Measurements from ENCODE around the gene UBB. TPM values are rescaled to one million over a fixed set of nuclear protein-coding genes. Genes with fewer than 3 reads are reported as not detected.

The UBB gene
- total and polyA plus RNA-seq, 9 of the 15 experiments (the other 6 are each of a cell fraction or from before 2014, with no cell fraction given), result 1,069 to 4,143 (median 1,696) TPM

DNA sequence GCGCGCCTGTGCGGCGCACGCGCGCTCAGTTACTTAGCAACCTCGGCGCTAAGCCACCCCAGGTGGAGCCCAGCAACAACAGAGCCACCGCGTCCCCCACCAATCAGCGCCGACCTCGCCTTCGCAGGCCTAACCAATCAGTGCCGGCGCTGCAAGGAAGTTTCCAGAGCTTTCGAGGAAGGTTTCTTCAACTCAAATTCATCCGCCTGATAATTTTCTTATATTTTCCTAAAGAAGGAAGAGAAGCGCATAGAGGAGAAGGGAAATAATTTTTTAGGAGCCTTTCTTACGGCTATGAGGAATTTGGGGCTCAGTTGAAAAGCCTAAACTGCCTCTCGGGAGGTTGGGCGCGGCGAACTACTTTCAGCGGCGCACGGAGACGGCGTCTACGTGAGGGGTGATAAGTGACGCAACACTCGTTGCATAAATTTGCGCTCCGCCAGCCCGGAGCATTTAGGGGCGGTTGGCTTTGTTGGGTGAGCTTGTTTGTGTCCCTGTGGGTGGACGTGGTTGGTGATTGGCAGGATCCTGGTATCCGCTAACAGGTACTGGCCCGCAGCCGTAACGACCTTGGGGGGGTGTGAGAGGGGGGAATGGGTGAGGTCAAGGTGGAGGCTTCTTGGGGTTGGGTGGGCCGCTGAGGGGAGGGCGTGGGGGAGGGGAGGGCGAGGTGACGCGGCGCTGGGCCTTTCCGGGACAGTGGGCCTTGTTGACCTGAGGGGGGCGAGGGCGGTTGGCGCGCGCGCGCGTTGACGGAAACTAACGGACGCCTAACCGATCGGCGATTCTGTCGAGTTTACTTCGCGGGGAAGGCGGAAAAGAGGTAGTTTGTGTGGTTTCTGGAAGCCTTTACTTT, at the start of gene UBB (continued):
- peak; percentile 26; the same call in 1 of the 2 replicates for TF ChIP-seq CTBP1 (IDR thresholded peaks at IDR 0.05; ENCODE audit: borderline replicate concordance)
- TF ChIP-seq, protein P1, sequence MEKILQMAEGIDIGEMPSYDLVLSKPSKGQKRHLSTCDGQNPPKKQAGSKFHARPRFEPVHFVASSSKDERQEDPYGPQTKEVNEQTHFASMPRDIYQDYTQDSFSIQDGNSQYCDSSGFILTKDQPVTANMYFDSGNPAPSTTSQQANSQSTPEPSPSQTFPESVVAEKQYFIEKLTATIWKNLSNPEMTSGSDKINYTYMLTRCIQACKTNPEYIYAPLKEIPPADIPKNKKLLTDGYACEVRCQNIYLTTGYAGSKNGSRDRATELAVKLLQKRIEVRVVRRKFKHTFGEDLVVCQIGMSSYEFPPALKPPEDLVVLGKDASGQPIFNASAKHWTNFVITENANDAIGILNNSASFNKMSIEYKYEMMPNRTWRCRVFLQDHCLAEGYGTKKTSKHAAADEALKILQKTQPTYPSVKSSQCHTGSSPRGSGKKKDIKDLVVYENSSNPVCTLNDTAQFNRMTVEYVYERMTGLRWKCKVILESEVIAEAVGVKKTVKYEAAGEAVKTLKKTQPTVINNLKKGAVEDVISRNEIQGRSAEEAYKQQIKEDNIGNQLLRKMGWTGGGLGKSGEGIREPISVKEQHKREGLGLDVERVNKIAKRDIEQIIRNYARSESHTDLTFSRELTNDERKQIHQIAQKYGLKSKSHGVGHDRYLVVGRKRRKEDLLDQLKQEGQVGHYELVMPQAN (IDR thresholded peaks at IDR 0.05; ENCODE audit: borderline replicate concordance), result peak; percentile 18; the same call in 1 of the 2 replicates
- TF ChIP-seq ZKSCAN3 (CRISPR knock-in tag; IDR thresholded peaks at IDR 0.05), result no peak
- no peak for TF ChIP-seq ZNF644 (tag; IDR thresholded peaks at IDR 0.05; ENCODE audit: low read depth)
- TF ChIP-seq JUNB (CRISPR knock-in tag; conservative IDR thresholded peaks at IDR 0.05), result peak; percentile 62; the same call in 1 of the 2 replicates
- TF ChIP-seq, protein P2, sequence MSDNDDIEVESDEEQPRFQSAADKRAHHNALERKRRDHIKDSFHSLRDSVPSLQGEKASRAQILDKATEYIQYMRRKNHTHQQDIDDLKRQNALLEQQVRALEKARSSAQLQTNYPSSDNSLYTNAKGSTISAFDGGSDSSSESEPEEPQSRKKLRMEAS (CRISPR knock-in tag; IDR thresholded peaks at IDR 0.05), result no peak
- TF ChIP-seq DIDO1 (tag; IDR thresholded peaks at IDR 0.05; ENCODE audit: low read depth), result peak; percentile 93
- TF ChIP-seq PCBP2 (IDR thresholded peaks at IDR 0.05; ENCODE audit: low read depth, low read length, poor library complexity, severe bottlenecking), result peak; percentile 31
- peak; percentile 92 for TF ChIP-seq RFX5 (IDR thresholded peaks at IDR 0.05; ENCODE audit: low read depth, low read length)
- peak; percentile 85 for TF ChIP-seq KLF13 (tag; IDR thresholded peaks at IDR 0.05; ENCODE audit: borderline replicate concordance, low read depth)
- TF ChIP-seq SMAD2 (IDR thresholded peaks at IDR 0.05; ENCODE audit: low read depth, low read length), result no peak
- no peak for TF ChIP-seq ERF (CRISPR knock-in tag; IDR thresholded peaks at IDR 0.05)
- 0 out of 2 replicates have a peak, but pooled peaks have one; percentile 35 for TF ChIP-seq TOE1 (IDR thresholded peaks at IDR 0.05; ENCODE audit: borderline replicate concordance)
- TF ChIP-seq TOE1 (CRISPR knock-in tag; IDR thresholded peaks at IDR 0.05; ENCODE audit: borderline replicate concordance, low read depth), result no peak
- no peak for TF ChIP-seq RBM15 (IDR thresholded peaks at IDR 0.05; ENCODE audit: insufficient read depth, low read length)
- 0 out of 2 replicates have a peak, but pooled peaks have one; percentile 9 for TF ChIP-seq BHLHE40 (IDR thresholded peaks at IDR 0.05; ENCODE audit: low read length)
- no peak for TF ChIP-seq RBM34 (IDR thresholded peaks at IDR 0.05; ENCODE audit: borderline replicate concordance, insufficient read depth, low read length)
- TF ChIP-seq, protein P3, sequence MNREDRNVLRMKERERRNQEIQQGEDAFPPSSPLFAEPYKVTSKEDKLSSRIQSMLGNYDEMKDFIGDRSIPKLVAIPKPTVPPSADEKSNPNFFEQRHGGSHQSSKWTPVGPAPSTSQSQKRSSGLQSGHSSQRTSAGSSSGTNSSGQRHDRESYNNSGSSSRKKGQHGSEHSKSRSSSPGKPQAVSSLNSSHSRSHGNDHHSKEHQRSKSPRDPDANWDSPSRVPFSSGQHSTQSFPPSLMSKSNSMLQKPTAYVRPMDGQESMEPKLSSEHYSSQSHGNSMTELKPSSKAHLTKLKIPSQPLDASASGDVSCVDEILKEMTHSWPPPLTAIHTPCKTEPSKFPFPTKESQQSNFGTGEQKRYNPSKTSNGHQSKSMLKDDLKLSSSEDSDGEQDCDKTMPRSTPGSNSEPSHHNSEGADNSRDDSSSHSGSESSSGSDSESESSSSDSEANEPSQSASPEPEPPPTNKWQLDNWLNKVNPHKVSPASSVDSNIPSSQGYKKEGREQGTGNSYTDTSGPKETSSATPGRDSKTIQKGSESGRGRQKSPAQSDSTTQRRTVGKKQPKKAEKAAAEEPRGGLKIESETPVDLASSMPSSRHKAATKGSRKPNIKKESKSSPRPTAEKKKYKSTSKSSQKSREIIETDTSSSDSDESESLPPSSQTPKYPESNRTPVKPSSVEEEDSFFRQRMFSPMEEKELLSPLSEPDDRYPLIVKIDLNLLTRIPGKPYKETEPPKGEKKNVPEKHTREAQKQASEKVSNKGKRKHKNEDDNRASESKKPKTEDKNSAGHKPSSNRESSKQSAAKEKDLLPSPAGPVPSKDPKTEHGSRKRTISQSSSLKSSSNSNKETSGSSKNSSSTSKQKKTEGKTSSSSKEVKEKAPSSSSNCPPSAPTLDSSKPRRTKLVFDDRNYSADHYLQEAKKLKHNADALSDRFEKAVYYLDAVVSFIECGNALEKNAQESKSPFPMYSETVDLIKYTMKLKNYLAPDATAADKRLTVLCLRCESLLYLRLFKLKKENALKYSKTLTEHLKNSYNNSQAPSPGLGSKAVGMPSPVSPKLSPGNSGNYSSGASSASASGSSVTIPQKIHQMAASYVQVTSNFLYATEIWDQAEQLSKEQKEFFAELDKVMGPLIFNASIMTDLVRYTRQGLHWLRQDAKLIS (CRISPR knock-in tag; IDR thresholded peaks at IDR 0.05), result peak; percentile 89

All from K562 (cell line).